Esophagus squamous epithelium (tissue), 5 donors: Measurements from ENCODE around the gene FNBP1L. TPM values are rescaled to one million over a fixed set of nuclear protein-coding genes. Genes with fewer than 3 reads are reported as not detected.
"Not testable (repeated sequence)": the region's sequence is repeated elsewhere in the genome, so short reads cannot be mapped to it uniquely, and the experiment has no call there.

Source experiments
- DNase-seq: peaks from one replicate; lab custom pipeline; 2025; lab: John Stamatoyannopoulos, UW
- H3K27ac ChIP-seq, 4 donors: fragments of 200-600 bp; sonication (generic); one replicate each; pipeline ENCODE4 v1.5.1; 2016 to 2019; ENCODE audit warnings: mild to moderate bottlenecking in 1 of 4
- H3K27me3 ChIP-seq, 4 donors: fragments of 200-600 bp; sonication (generic); 1 replicate in 3 of 4; 2 replicates in 1 of 4; pipeline versions ENCODE4 v1.5.1 to v1.6.0; 2017 to 2021; ENCODE audit warnings: antibody characterized with exemption in 1 of 4
- H3K36me3 ChIP-seq, 3 donors: fragments of 200-600 bp; sonication (generic); one replicate each; pipeline ENCODE4 v1.5.1; 2016 to 2019
- H3K4me1 ChIP-seq, 3 donors: fragments of 200-600 bp; sonication (generic); one replicate each; pipeline ENCODE4 v1.5.1; 2017 to 2019
- H3K4me3 ChIP-seq, 4 donors: fragments of 200-600 bp; sonication (generic); 1 replicate in 3 of 4; 2 replicates in 1 of 4; pipeline ENCODE4 v1.5.1; 2016 to 2019; ENCODE audit warnings: mild to moderate bottlenecking in 2 of 4, moderate library complexity in 1 of 4
- H3K9me3 ChIP-seq, 3 donors: fragments of 200-600 bp; sonication (generic); one replicate each; pipeline ENCODE4 v1.5.1; 2016 to 2019
- POLR2A ChIP-seq, 4 donors: fragments of 450-650 bp; IDR thresholded peaks; one replicate each; pipeline ENCODE4 v1.6.1; 2017; ENCODE audit warnings: antibody characterized with exemption in 4 of 4, mild to moderate bottlenecking in 4 of 4, moderate library complexity in 3 of 4
- WGBS, 2 donors: methylation state at CpG; one replicate each; pipeline ENCODE4 v1.1.5; 2018; 5-methylcytosine and 5-hydroxymethylcytosine counted together
- intact Hi-C: fragments of 100-400 bp; cut with DNase I; formaldehyde crosslinking; loops from one replicate; pipeline ENCODE4 v1.15.0; 2022
- total RNA-seq, 4 donors: library from RNA; depleted of rRNA; stranded (reverse); fragments of >200 nt; gene quantifications; one replicate each; pipeline ENCODE4 v1.1.0, GENCODE V29; 2016
- TF ChIP-seq, protein P1 (sequence below), 6 experiments: fragments of 450-650 bp in 4 of 6; fragments of 200-600 bp in 2 of 6; sonication (generic) in 2 of 6; IDR thresholded peaks; one replicate each; pipeline ENCODE4 v1.5.1; 2016 to 2019; ENCODE audit warnings: antibody characterized with exemption in 6 of 6, mild to moderate bottlenecking in 4 of 6, moderate library complexity in 4 of 6
- donor health status: DM: yes; HTN: yes; CAD: no.

The FNBP1L gene
- total RNA-seq, 4 donors from 2014 or later: 7.5 to 14.2 (median 9.0) TPM

DNA sequence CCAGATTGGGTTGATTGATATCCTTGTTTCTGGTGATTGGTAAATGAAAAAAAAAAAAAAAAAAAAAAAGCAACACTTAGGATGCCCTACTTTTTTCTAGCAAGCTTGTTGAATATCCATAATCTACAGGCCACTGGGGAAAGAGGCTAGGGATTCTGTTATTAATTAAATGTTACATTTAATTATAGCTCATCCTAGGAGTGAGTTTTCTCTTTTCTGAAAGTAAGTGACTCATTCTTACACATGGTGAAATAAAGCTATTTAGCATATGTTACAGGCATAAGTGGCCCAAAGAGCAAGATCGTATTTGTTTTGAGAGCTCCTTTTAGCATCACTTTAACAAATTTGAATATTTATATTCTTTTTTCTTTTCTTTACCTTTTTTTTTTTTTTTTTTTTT, 94.5 kb downstream of the FNBP1L start:
- intact Hi-C loops: no loop called here
- H3K27ac ChIP-seq: no peak overlapping the region
- no peak for DNase-seq
- peaks cover 0 to 9% (median 0%) of the 10 kb centered on the region in 3 donors for H3K36me3 ChIP-seq
- no peak overlapping the region for H3K4me3 ChIP-seq
- no peaks in the 10 kb centered on the region for H3K27me3 ChIP-seq
- no peak for TF ChIP-seq POLR2A (IDR thresholded peaks at IDR 0.05)
- TF ChIP-seq, protein P1, sequence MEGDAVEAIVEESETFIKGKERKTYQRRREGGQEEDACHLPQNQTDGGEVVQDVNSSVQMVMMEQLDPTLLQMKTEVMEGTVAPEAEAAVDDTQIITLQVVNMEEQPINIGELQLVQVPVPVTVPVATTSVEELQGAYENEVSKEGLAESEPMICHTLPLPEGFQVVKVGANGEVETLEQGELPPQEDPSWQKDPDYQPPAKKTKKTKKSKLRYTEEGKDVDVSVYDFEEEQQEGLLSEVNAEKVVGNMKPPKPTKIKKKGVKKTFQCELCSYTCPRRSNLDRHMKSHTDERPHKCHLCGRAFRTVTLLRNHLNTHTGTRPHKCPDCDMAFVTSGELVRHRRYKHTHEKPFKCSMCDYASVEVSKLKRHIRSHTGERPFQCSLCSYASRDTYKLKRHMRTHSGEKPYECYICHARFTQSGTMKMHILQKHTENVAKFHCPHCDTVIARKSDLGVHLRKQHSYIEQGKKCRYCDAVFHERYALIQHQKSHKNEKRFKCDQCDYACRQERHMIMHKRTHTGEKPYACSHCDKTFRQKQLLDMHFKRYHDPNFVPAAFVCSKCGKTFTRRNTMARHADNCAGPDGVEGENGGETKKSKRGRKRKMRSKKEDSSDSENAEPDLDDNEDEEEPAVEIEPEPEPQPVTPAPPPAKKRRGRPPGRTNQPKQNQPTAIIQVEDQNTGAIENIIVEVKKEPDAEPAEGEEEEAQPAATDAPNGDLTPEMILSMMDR (IDR thresholded peaks at IDR 0.05): no peak
- H3K4me1 ChIP-seq: no peaks in the 10 kb centered on the region
- no peaks in the 10 kb centered on the region for H3K9me3 ChIP-seq
- WGBS, 2 donors: 90 to 93% methylated on average over 1 of the region's 1 CpG

DNA sequence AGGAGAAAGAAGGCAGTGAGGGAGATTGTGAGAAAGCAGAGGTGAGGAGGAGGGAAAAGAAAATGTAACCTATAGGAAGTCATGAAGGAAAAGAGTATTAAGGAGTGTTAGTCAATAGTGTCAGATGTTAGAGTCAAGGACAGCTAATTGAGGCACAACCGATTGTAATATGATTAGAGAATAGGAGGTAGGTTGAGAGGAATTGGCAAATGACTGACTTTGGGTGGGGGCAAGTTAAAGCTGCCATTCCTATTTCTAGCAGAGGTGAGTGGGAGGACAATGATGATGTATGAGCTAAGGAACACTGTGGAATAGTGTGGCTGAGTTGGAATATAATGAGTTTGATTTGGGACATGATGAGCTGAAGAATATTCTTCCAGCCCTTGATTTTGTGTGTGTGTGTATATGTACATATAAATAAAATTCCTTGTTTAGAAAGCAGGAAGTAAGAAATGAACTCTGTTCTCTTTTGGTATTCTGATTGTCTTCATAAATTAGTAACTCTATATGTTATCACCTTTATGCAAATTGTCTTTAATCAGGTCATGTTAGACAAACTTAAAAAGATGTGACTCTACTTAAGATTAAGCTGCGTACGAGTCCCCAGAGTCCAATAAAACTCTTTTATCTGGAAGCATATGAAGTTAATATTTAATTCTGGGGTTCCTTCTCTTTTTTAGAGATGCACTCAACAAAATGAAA, 98.4 kb downstream of the FNBP1L start:
- Histone ChIP-seq H3K4me1 (no peaks in the 10 kb centered on the region), H3K9me3 (no peaks in the 10 kb centered on the region), H3K27ac (no peak overlapping the region), H3K36me3 (peaks cover 0 to 46% (median 2%) of the 10 kb centered on the region in 3 donors), H3K27me3 (no peaks in the 10 kb centered on the region), H3K4me3 (no peak overlapping the region)
- 93% methylated on average over 3 of the region's 3 CpGs for WGBS, 2 donors
- DNase-seq: no peak
- intact Hi-C loops: no loop called here
- TF ChIP-seq, protein P1 (IDR thresholded peaks at IDR 0.05): no peak
- TF ChIP-seq POLR2A (IDR thresholded peaks at IDR 0.05): no peak

DNA sequence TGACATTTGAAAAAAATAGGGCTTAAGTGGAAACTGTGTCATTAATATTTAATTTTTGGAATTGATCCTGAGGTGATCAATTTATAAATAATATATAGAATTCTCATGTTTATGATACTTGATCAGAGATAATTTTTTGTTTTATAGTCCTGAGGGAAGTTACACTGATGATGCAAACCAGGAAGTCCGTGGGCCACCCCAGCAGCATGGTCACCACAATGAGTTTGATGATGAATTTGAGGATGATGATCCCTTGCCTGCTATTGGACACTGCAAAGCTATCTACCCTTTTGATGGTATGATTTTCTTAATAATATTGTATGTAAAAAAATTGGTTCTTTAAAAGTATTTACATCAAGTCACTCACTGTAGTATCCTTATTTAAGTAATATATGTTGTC, 101.2 kb downstream of the FNBP1L start:
- TF ChIP-seq POLR2A (IDR thresholded peaks at IDR 0.05): no peak
- TF ChIP-seq, protein P1 (IDR thresholded peaks at IDR 0.05): no peak
- Histone ChIP-seq H3K36me3 (peaks cover 0 to 44% (median 2%) of the 10 kb centered on the region in 3 donors), H3K27ac (no peak overlapping the region), H3K9me3 (no peaks in the 10 kb centered on the region), H3K4me3 (no peak overlapping the region), H3K4me1 (peaks cover 0 to 23% (median 0%) of the 10 kb centered on the region in 3 donors), H3K27me3 (no peaks in the 10 kb centered on the region)
- WGBS, 2 donors: 73 to 94% methylated on average over 1 of the region's 1 CpG
- DNase-seq: no peak
- intact Hi-C loops: no loop called here

DNA sequence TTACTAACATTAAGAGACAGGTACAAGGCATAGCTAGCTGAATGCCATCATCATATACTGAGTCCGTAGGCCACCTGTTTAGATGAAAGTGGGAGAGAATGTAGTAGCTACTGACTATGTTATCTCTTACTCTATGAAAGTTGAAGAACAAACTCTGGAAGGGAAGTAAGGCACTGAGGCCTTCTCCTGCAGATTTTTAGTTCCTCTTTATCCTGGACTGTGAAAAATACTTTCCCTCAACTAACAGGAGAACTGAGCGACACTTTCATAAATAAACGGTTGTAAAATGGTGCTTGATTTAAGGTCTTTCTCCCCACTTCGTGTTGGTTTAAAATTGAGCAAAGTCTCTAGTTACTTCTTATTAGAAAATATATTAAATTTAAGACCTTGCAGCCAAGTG, 101.9 kb downstream of the FNBP1L start:
- no peak overlapping the region for H3K27ac ChIP-seq
- H3K9me3 ChIP-seq: no peaks in the 10 kb centered on the region
- H3K27me3 ChIP-seq: no peaks in the 10 kb centered on the region
- DNase-seq: no peak
- no peak overlapping the region for H3K4me3 ChIP-seq
- TF ChIP-seq, protein P1 (IDR thresholded peaks at IDR 0.05): no peak
- no peak for TF ChIP-seq POLR2A (IDR thresholded peaks at IDR 0.05)
- 77 to 86% methylated on average over 4 of the region's 4 CpGs for WGBS, 2 donors
- intact Hi-C loops: no loop called here
- peaks cover 0 to 30% (median 3%) of the 10 kb centered on the region in 3 donors for H3K4me1 ChIP-seq
- peaks cover 0 to 41% (median 2%) of the 10 kb centered on the region in 3 donors for H3K36me3 ChIP-seq

DNA sequence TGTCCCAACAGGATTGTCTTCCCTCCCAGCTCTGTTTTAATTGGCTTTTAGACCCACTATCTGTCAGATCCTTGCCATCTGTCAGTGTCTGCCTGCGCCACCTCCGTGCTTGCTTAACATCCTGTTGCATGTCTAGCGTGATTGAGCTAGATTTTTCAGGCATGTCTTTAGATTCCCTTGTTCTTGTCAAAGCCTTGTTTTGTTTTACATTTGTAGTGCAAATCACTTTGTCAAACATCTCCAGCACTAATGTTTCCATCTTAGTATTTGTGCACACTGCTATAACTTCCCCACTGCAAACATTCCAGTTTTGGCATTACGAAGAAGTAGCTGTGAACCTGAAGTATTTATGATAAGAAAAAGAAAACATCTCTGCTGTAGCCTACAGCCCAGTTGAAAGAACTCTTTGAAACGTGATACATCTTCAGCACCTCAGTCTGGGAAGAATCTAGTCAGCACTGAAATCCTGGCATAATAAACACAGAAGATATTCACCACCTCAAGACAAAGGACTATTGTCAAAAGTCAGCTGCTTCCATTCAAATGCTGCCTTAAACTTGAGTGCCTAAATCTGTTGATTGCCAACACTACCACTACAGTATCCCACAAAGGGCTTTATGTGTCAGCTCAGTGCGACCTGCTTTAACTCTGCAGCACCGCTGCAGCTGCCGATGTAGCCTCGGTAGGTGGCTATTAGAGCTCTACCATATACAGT, 105.0 kb downstream of the FNBP1L start:
- H3K36me3 ChIP-seq: peaks cover 0 to 33% (median 2%) of the 10 kb centered on the region in 3 donors
- DNase-seq: no peak
- peaks cover 0 to 31% (median 3%) of the 10 kb centered on the region in 3 donors for H3K4me1 ChIP-seq
- no peaks in the 10 kb centered on the region for H3K27me3 ChIP-seq
- intact Hi-C loops: no loop called here
- H3K27ac ChIP-seq: peak overlapping the region in 2 of 4 donors; percentile 41 to 55
- no peaks in the 10 kb centered on the region for H3K9me3 ChIP-seq
- TF ChIP-seq, protein P1 (IDR thresholded peaks at IDR 0.05): no peak
- 59 to 62% methylated on average over 9 of the region's 9 CpGs for WGBS, 2 donors
- no peak overlapping the region for H3K4me3 ChIP-seq

DNA sequence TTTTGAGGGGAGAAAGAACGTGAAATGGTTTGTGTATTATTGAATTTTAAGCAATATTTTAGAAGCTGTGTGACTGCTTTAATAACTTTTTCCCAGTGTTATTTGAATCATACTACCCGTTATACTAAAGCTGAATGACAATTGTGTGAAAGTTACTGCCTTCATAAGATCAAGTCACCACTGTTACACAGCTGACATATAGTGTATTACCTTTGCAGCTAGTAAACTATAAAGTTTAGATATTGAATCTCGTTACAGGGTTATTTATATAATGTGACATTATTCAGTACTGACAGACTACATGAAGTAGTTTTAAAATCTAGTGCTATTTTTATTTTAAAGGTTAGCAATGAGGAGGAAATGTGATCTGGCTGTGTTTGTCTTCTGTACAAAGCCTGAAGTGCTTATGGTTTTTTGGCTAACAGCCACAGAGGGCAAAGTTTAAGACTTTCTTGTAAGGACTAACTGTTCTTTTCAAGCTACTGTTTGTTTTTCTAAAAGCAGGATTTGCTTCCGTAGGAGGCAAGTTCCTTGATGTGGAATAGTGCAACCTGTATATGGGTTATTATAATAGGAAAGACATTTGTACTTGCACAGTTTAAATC, 106.1 kb downstream of the FNBP1L start:
- H3K27me3 ChIP-seq, intact Hi-C loops, DNase-seq, H3K9me3 ChIP-seq, H3K4me3 ChIP-seq: not testable (repeated sequence)
- Histone ChIP-seq H3K27ac (peak overlapping the region in 3 of 4 donors; percentile 18 to 55 (median 30)), H3K36me3 (peaks cover 0 to 24% (median 2%) of the 10 kb centered on the region in 3 donors), H3K4me1 (peaks cover 0 to 31% (median 3%) of the 10 kb centered on the region in 3 donors)
- 38 to 59% methylated on average over 4 of the region's 4 CpGs for WGBS, 2 donors
